GM12891 (cell line): ENCODE data around the gene COP1.

Source experiments
- POLR2A ChIP-seq: IDR thresholded peaks from 2 replicates; pipeline ENCODE4 v1.6.1; 2011; ENCODE audit warnings: low read depth, low read length, control low read depth
- POLR2AphosphoS5 ChIP-seq: IDR thresholded peaks from 2 replicates; pipeline ENCODE4 v1.6.1; 2011; ENCODE audit warnings: low read depth, low read length, control low read depth
- SPI1 ChIP-seq: IDR thresholded peaks from 2 replicates; pipeline ENCODE4 v1.6.1; 2011; ENCODE audit warnings: low read depth, low read length, control low read depth
- TAF1 ChIP-seq: IDR thresholded peaks from 2 replicates; pipeline ENCODE4 v1.6.1; 2011; ENCODE audit warnings: low read depth, low read length, control low read depth

DNA sequence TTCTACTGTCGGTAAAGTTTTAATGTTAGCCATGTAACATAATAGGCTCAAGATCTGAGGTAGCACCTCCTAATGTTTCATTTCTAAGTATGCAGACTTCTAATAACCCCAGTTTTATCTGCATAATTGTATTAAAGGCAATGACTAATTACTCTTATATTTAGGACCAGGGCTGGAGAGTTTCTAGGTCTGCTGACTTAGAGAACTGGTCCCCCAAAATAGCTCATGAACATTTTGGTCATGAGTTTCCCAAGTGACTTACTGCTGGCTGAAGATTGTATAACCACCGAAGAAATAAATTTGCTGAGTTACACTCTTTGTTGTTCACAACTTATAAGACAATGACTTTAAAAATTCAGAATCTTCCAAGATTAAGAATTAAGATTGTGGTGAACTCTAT, 265.9 kb downstream of the COP1 start:
- TF ChIP-seq POLR2A (no peak), TAF1 (no peak), POLR2AphosphoS5 (no peak), SPI1 (no peak)
